HG02588 (cell line): ENCODE data around the gene NOTCH1.
A peak's percentile ranks its signal among the peaks of the same experiment; 100 is the strongest.

Experiments used
- ATAC-seq: cut with Tn5 transposase; IDR thresholded peaks from one replicate; pipeline ENCODE4 v1.9.1; 2021; ENCODE audit warnings: mild to moderate bottlenecking, moderate library complexity; ENCODE audit not compliant: unreplicated experiment

NOTCH1 gene

DNA sequence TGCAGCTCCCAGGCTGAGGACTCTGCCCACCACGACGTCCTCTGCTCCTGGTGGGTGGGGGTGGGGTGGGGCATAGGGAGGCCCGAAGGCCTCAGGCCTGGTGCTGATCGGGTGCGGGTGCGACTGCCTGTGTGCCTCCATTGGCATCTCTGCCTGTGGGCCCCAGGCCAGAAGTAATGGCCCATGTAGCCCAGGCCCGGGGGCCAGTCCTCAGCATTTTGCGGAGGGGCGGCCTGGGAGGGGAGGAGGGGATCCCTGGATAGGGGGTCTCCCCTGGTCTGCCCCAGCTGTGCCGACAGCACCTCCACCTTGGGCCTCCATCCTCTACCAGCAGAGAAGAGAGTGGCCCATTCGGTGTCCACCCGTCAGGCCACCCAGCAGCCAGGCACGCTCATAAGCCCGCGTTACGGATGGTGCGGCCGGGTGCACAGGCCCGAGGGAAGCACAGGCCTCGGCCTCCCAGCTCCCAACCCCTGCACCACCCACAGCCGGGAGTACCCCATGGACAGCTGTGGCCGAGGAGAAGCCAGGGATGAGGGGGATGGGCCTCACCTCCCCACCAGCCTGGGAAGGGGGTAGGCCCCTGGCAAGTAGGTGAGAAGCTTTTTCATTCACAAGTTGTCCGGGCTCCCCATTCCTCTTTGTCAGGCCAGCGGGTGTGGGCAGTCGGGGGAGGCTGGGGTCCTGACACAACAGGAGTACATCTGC, 1.8 kb upstream of the NOTCH1 start:
- no peak for ATAC-seq

DNA sequence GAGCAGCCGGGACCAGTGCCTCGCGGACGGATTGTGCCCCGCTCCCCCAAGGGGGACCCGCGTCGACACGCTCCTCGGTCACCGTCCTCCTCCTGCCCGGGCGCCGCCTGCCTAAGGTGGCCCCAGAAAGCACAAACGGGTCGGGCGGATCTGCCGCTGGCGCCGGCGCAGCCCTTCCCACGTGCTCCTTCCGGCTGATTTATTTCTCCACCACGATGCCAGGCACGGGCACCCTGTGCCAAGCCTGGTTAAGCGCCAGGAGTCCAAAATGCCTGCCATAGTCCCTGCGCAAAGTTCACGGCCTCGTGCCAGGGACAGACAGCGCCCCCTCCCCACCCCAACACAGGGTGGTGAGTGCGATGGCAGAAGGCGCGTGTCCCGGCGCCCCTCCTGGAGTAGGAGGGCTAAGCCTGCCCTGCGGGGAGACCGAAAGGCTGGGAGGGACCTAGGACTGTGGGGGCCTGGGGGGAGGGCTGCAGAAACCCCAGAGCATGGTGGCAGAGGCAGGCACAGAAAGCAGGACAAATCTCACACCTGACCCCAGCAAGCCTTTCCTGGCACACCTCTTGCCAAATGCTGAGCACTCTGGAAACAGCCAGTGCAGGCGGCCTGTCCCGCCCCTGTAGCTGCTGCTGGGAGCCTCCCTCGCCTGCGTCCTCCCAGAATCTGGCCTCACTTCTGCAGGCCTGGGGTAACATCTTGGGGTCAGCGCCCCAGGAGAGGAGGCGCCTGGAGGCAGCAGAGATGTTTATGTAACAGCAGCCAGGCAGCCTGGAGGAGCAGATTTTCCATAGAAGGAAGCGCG, 1.1 kb upstream of the NOTCH1 start:
- no peak for ATAC-seq

DNA sequence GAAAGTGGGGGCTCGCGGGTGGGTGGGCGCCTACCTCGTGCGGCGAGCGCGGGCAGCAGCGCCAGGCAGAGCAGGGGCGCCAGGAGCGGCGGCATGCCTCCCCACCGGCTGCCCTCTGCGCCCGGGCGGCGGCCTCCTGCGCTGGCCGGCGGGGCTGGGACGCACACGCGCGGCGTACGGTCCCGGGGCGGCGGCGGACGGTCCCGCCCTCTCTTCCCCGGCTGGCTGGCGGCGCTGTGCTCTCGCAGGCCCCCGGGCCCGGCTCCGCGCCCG, 220 bp downstream of the NOTCH1 start:
- ATAC-seq: no peak

DNA sequence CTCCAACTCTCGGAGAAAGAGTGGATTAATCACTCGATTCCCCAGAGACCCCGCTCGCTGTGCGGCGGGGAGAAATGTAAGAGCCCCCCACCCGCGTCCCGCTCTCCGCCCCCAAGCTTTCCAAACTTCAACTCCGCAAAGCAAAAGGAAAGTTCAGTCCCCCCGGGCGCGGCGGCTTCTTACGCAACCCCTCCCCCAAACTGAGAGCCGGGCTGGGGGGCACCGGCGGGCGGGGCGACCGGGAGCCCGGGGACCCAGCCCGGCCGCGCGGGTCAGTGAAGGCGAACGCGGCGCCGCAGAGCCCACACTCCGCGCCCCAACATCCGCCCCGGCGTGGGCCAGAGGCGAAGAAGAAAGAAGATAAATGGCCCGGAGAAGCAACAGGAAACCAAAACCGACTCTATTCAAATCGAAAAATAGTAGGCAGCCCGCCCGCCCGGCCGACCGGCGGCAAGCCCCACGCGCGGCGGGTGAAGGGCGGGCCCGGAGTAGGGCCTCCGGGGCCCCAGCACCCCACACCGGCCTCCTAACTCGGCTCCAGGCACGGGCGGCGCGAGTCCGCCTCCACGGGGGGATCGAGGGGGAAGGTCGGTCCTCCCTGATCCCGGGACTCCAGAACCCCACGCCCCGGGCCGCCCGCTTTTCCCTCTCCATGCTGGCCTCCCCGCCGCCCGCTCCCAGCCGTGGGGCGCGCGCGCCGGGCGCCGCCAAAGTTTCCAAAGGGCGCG, 720 bp downstream of the NOTCH1 start:
- peak; percentile 21 for ATAC-seq

DNA sequence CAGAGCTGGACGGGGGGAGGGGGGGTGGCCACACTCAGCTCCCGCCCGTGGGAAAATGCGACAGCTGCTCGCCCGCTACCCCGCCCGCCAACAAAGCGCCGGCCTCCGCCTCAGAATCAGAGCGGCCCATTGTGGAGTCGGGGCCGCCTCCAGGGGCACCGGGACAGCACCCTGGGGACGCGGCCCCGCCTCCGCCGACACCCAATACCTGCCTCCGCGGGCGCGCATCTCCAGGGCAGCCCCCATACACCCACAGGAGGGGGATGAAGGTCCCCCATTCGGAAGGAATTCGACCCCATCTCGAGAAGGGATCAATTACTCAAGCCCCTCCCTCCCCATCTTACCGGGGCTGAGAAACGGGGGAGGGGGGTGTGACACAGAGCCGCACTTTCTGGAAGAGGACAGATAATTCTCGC, 1.3 kb downstream of the NOTCH1 start:
- no peak for ATAC-seq

DNA sequence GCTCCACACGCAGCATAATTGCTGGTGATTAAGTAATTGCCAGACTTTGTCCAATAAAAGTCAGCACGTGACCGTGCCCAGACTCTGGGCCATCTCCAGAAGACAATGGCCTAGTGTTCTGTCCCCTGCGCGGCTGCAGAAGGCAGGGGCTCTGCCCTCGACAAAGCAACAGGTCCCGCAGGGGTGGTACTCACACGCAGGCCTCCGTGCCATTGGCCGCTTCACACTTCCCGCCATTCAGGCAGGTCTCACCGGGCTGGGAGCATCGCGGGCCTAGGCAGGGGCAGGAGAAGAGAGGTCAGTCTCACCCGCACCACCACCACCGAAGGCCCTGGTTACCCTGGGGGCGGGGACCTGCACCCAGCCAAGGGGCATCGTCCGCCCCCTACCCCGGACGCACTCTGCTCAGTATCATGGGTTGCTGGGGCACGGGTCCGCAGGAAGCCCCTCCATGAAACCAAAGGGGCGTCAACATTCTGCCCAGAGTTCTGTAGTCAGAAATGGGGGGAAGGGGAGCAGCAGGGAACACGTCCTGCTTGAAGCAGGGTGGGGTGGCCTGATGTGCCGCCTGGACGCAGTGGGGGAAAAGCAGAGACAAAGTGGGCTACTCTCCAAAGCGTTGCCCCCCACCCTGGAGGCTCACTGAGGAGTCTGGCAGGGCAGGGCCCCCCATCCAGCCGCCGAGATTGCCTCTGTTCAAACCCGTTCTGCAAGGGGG, 1.9 kb downstream of the NOTCH1 start:
- no peak for ATAC-seq

DNA sequence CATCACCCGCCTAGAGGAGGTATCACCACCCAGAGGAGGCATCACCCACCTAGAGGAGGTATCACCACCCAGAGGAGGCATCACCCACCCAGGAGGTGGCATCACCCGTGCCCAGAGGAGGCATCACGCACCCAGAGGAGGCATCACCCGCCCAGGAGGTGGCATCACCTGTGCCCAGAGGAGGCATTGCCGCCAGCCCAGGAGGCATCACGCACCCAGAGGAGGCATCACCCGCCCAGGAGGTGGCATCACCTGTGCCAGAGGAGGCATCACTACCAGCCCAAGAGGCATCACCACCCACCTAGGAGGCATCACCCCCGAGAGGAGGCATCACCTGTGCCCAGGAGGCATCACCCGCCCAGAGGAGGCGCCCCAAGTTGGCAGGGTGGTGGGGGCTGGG, 2.6 kb downstream of the NOTCH1 start:
- no peak for ATAC-seq

DNA sequence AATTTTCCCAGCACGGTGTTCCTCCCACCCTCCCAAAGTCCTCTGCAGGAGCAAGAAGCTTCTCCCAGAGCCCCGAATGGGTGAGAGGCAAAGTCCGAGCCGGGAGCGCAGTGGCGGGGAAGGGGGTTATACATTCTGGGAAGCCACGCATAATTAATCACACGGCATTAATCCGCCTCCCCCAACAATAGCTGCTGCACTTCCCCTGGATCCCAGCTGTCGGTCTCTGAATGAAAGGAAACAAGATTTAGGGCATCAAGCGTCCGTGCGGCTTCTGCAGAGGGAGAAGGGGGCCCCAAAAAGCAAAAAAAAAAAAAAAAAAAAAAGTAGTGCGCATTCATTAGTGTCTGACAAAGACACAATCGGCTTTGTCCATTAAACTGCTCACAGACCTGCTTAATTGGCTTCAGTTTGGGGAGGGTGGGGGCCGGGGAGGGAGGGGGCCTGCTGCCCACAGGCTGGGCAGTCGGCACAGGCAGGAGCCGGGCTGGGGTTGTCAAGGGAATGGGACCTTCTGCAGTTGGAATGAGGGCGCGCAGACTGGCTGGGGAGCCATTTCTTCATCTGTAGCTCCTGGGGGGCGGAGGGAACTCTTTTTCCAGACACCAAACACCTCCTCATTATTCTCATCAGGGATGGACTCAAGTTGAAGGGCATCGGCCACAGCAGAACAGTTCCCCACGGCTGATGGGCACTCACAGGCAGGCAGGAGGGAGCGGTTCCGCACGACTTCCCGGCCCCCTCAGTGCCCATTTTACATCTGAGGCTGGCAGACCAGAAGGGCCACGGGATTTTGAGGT, 3.4 kb downstream of the NOTCH1 start:
- ATAC-seq: no peak

DNA sequence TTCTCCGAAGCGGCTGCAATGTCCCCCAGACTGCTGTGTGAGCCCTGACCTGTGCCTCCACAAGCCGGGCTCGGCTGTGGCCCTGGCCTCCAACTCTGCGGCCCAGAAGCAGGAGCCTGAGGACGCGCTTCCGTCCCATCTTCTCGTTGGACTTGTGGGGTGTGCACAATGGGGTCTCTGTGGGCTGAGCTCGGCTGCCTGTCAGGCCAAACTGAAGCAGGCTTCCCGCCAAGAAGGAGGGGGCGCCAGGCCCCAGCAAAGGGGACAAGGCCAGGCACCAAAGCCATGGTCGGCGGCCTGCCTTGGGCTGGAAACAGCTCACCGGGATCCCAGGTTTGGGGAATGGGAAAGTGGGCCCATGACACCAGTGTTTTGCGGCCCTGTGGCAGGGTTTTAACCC, 4.1 kb downstream of the NOTCH1 start:
- ATAC-seq: no peak

DNA sequence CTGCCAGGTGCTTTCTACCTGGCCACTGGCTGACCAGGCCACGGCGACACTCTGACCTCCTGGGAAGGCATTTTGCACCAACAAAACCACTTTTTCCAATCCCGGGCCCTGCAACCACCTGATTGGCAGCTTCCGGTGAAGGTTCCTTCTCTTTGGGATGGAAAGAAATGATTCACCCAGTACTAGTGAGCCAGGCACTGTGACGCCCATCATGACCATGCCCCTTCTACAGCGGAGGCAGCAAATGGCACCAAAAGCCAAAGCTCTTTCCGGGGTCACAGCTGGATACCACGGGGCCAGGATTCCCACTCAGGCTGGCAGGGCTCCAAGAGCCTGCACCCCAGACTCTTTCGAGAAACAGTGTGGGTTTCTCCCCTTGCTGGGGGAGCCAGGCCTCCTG, 4.7 kb downstream of the NOTCH1 start:
- ATAC-seq: no peak

DNA sequence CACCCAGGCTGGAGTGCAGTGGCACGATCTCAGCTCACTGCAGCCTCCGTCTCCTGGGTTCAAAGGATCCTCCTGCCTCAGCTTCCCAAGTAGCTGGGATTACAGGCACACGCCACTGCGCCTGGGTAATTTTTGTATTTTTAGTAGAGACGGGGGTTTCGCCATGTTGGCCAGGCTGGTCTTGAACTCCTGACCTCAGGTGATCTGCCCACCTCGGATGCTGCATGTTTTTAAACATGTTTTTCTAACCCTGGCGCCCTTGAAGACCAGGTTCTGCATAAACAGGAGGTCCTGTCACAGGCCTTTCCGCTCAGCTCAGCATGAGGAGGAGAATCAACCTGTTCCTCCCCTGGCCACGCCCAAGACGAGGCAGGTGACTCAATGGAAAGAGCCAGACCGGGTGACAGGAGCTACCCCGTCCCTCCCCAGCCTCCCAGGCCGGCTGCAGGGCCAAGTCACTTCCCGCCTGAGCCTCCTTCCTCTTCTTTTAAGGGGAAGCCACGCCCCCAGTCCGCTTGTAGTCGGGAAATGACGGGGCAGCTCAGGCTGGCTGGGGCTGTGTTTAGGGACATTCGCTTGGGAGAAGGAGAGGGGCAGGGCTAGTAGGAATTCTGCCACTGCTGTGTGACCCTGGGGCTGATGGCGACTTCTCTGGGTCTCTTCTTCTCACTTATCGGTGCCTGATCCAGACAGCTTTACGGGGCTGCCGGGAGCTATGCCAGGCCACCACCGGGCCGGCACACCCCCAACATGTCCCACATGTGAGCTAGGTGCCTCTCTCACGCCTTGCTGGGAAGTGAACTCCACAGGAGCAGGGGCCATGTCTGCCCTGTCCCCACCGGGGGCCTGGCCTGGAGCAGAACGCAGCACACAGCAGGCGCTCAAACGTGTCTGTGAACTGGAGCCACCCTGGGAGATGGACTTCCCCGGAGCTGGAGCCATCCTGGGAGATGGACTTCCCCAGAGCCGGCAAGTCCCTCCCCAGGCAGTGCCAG, 6.1 kb downstream of the NOTCH1 start:
- peak; percentile 35 for ATAC-seq

DNA sequence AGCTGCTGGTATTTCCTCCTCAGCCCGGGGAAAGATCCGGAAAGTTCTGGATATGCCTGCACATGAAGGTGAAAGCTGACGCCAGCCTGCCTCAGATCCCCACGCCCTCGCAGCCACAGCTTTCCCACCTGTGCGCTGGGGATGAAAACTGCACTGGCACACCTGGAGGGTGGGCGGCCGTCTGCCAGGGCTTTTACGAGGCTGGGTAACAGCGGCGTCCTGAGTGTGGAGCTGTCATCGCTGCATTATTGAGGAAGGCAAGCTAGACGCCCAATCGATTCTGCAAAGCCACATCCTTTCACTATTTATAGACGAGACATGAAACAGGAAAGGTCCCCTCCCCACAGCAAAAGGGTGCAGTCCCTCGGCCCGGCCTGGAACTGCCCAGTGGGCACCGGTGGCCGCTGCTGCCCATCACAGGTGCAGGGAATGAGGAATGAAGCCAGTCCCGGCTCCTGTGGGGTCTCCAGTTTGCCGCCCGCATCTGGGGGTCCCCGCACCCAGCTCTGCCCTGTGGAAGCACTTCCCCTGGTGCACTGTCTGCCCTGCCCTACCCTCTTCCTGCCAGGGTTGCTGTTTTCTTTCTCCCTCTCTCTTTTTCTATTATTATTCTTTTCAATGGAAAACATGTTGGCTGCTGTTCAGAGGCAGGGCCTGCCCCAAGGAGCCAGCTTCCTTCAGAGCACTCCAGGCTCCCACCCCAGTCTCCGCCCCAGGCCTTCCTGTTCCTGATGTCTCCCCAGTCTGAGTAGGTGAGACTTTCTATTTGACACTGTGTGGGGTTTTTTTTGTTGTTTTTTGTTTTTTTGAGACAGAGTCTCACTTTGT, 7.0 kb downstream of the NOTCH1 start:
- ATAC-seq: no peak

DNA sequence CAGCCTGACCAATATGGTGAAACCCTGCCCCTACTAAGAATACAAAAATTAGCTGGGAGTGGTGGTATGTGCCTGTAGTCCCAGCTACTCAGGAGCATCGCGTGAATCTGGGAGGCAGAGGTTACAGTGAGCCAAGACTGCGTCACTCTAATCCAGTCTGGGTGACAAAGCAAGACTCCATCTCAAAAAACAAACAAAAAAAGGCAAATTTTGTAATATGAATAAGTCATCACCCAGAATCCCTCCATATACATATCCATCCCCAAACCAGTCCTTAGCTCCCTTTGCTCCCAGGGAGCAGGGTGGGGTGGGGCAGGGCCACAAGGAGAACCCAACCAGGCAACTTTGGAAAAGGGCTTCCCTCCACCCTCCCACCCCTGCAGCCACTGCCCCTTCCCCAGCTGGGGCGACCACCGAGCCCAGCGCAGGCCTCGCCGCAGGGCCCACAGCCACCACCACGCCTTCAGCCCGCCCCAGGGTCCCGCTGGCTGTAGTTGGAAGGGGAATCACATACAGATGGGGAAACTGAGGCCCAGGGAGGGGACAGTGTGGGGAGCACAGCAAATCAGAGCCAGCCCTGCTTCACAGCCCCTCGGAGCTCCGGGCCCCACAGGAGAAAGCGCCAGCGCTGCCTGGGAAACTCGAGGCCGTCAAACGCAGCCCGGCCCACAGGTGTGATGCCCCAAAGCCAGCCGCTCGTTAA, 7.8 kb downstream of the NOTCH1 start:
- ATAC-seq: no peak

DNA sequence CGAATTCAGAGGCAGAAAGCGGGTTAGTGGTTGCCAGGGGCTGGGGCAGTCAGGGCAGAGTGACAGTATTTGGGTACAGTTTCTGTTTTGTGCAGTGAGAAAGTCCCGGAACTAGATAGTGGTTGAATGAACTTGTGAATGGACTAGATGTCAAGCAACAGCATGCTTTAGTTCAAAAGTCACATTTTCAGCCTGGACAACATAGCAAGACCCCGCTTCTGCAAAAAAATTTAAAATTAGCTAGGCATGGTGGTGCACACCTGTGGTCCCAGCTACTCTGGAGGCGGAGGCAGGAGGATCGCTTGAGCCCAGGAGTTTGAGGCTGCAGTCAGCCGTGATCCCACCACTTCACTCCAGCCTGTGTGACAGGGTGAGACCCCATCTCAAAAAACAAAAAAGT, 8.4 kb downstream of the NOTCH1 start:
- ATAC-seq: no peak

DNA sequence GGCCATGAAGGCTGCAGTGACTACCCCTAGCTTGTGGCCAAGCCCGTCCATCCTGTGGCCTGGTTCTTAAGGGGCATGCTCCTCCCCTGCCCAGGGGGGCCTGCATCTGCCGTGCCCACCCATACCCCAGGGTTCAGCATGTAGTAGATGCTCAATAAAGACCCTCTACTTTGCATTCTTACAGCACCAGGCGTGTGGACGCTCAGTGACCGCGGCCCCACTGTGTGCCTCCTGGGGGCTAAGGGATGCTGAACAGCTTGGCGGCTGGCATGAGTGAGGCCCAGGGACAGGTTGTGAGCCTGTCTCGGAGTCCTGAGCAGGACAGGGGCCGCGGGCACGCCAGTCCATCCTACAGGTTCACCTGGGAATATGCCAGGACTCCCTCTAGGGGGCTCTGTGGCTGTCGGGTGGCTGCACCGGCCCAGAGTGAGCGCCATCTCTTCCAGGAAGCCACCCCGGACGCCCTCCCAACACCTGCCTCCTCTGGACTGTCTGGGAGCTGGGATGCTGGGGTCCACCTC, 9.1 kb downstream of the NOTCH1 start:
- no peak for ATAC-seq

DNA sequence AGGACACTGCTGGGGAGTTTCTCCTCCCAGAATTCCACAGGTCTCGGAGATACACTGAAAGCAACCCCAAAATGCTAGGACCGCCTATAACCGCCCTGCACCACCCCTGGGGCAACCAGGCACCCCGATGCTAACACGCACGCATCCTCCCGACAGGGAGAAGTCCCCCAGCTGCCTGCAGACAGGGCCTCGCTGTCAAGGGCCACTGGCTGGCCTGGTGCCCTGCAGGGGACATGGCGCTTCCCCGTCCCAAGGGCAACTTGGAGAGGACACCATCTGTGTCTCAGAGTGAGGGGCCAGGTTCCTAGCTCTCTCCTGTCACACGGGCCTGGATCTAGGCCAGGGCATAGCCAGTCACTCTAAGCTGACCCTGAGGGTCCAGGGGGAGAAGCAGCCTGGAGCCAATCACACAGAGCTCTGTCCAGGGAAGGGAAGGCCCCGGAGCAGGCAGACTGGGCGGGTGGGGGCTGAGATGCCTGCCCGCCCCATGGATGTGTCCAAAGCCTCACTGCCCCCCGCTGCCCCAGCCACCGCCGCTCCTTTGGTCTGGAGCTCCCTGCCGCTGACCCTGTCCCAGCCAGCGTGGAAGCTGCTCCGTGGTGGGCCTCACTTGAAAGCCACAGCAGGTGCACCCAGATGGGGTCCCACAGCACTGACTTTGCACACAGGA, 9.7 kb downstream of the NOTCH1 start:
- ATAC-seq: no peak

DNA sequence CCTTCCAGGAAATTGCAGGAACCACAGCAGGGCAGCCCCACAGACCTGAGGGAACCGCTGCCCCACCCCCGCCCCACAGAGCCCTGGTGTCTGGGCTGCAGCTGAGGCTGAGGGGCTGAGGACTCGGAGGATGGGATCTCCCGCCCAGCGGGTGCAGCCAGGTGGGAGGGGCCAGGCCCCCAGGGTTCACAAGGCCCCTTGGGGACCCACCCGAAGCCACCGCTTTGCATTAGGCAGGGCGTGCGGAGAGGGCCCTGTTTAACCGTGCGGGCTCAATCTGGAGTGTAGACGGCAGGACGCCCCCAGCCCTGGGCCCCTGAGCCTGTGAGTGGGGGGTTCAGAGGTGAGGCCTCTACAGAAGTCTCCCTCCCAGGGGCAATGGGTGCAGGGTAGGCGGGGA, 10.8 kb downstream of the NOTCH1 start:
- ATAC-seq: no peak
